Stromal cell of bone marrow (primary cell): ENCODE data around the gene PPL.
A peak's percentile ranks its signal among the peaks of the same experiment; 100 is the strongest.
"Not testable (repeated sequence)": the region's sequence is repeated elsewhere in the genome, so short reads cannot be mapped to it uniquely, and the experiment has no call there.

Experiments used
- DNase-seq: peaks from one replicate; pipeline ENCODE4 v3.0.0-alpha.2; 2012; ENCODE audit warnings: low read depth

Gene PPL

DNA sequence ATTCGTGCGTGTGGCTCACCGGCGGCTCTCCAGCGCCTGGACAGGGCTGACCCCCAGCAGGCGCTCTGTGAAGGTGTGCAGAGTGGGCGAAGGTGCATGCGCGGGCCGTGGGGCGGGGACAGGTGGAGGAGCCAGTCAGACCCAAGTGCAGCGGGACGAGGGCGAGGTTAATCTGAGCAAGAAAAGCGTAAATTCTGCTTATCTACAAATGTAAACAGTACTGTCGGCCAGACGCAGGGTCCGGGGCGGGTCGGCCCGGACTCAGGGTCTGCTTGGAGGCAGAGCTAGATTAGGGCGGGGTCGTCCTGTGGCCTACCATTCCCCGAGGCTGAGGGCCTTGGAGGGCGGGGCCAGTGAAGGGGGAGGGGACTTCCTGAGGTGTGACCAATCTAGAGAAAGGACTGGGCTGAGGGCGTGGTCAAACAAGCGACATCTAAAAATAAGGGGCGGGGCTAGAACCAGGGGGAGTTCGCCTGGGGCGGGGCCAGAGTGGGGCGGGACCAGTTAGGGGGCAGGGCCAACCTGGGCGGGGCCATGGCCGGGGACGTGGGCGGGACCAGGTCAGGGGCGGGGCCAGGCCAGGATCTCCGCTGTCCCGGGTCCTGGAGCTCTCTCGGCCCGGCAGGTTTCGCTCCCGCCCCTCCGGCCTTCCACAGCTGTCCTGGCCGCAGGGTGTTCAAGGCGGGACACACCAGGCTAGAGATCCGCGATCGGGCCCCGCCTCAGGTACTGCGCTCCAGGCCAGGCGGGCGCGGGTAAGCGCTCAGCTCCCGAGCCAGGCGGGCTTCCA lies 21.0 kb upstream of the PPL start, which contains the start of gene SEC14L5:
Gene SEC14L5, plus strand, starts transcription at position 611 of the 790 bp plus-strand sequence. CDS start 994 bp downstream, outside the sequence.
- peak; percentile 90 for DNase-seq

DNA sequence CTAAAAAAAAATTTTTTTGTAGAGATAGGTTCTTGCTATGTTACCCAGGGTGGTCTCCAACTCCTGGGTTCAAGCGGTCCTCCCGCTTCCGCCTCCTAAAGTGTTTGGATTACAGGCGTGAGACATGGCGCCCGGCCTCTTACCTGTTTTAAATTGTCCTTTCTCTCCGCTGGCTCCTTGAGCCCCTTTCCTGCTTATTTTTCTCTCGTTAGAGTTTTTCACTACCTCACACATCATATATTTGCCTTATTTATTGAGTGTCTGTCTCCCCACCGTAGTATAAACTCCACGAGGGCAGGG lies 20.4 kb upstream of the PPL start:
- no peak for DNase-seq

DNA sequence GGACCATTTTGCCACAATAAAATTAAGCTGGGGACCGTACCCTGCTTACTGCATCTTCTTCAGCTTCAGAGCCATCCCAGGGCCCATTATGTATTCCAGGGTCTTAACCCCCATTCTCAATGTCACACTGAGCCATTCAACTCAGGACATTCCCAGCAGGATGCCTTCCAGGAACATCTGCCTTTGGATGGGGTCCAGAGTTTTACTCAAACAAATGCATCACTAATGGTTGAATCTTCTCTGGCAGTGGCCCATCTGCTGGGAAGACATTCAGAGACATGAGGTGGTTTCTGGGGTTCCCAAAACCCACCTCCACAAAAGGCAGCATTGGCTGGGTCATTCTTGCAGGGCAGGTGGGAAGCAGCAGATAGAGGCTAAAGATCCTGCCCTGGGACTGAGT lies 17.8 kb upstream of the PPL start:
- DNase-seq: no peak

DNA sequence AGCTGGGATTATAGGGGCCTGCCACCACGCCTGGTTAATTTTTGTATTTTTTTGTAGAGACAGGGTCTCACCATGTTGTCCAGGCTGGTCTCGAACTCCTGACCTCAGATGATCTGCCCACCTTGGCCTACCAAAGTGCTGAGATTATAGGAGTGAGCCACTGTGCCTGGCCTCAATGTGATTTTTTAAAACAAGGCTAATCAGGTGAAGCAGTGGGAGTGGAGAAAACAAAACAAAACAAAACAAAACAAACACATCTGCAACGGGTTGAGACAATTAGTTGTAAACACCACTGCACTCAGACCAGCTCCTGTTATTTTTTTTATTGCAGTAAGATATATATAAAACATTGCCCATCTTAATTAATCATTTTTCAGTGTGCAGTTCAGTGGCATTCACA lies 14.6 kb upstream of the PPL start:
- DNase-seq: not testable (repeated sequence)

DNA sequence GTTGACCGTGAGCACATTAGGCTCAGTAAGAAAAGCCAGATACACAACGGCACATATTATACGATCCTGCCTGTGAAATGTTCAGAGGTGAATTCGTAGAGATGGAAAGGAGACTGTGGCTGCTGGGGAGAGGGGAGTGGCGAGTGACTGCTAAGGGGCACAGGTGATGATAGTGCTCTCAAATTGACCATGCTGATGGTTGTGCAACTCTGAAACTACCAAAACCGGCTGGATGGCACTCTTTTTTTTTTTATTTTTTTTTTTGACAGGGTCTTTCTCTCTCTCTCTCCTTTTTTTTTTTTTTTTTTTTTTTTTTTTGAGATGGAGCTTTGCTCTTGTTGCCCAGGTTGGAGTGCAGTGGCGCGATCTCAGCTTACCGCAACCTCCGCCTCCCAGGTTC lies 13.0 kb upstream of the PPL start:
- no peak for DNase-seq

DNA sequence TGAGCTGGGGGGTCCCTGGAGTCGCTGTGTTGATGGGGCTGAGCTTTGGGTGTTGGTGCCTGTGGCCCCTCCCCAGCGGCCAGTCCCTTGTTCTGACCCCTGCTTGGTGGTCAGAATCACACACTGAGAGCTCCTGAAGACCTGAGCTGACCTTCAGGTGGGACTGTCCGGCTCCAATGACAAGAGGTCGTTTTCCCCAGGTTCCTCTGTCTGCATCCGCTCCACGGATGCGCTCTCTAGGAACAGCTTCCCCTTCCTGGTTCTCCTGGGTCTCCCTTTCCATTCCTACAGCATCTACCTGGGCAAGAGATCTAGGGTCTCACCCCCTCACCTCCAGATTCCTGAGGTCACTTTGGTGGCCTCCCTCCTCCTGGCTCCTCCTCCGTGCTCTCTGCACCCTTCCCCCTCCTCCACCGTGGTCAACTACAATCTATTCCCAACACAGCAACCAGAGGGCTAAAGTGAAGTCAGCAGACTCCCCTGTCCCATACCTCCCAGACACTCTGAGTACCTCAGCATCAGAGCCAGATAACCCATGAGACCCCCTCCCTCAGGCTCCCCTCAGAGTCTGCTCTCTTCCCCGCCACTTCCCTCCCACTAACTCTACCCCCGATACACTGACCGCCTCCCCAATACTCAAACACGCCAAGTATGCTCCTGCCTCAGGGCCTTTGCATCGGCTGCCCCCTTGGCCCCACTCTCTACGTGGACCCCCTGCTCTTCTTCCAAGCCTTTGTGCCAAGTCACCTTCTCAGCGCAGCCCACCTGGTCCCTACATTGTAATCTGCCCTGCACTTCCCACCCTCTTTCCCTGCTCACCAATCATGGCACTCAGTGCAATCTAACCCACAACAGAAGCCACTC lies 12.2 kb upstream of the PPL start:
- DNase-seq: no peak

DNA sequence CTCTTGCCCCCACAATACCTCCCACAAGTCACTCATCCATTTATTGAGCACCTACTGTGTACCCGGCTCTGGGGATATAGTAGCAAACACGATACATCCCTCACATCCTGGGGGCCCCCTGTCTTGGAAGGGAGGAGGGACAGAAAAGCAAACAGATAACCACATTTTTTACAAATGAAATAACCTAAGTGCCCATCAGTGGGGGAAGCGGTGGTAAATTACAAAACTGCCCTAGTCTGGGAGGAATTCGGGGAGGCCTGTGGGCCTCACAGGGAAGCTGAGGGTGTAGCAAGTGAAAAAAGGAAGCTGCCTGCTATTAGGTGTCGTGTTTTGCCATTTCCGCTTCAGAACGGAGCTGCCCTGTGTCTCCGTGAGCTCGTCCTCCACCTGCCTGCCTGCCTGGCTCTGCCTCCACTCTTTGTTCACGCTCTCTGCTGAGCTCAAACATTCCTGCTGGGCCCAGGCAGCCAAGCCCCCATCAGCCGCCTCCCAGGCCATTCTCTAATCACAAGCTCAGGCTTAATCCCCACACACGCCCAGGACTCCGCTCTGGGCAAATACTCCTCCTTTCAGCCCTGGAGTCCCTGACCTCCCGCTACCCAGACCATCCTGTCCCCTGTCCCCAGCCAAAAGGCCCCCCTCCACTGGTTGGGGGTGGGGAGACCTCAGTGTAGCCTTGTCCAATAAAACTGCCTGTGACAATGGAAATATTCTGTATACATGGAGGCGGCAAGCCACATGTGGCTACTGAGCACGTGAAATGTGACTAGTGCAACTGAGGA lies 11.0 kb upstream of the PPL start:
- DNase-seq: no peak

DNA sequence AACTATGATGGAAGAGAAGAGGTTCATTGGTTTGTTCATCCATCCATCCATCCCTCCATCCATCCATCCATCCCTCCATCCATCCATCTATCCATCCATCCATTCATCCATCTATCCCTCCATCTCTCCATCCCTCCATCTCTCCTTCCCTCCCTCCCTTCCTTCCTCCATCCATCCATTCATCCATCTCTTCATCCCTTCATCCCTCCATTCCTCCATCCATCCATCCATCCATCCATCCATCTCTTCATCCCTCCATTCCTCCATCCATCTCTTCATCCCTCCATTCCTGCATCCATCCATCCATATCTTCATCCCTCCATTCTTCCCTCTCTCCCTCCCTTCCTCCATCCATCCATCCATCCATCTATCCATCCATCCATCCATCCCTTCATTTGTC lies 10.0 kb upstream of the PPL start:
- no peak for DNase-seq

DNA sequence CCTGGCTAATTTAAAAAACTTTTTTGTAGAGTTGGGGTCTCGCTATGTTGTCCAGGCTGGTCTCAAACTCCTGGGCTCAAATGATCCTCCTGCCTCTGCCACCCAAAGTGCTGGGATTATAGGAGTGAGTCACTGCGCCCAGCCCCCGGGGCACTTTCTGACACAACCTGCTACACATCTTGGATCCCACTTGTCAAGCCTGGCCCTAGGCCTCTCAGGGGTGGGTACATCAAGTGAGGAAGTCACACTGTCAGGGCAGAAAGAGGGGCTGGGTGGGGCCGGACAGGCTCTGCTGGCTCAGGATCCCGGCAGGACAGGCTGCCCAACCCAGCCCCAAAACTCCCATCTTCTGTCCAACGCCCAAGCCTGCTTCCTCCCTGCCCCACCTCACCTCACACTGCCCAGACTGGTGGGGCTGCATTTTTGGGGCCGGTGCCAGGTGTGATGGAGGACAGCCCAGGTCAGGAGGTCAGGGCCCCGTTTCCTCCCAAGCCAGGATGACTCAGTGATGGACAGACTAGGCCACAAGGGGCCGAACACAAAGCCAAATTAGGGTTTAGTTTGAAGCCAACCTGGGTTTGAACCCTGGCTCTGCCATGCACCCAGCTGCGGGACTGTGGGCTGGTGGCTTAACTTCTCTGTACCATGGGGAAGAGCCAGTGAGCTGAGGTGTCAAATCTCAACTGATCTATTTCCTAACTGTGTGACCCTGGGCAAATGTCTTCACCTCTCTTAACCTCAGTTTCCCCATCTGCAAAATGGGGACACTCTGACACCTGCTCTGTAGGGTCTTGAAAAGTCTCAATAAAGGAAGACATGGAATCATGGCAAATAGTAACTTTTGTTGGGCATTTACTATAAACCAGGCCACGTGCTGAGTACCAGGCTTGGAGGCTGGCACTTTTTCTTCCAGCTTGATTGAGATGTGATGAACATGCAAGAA lies 8.9 kb upstream of the PPL start:
- no peak for DNase-seq

DNA sequence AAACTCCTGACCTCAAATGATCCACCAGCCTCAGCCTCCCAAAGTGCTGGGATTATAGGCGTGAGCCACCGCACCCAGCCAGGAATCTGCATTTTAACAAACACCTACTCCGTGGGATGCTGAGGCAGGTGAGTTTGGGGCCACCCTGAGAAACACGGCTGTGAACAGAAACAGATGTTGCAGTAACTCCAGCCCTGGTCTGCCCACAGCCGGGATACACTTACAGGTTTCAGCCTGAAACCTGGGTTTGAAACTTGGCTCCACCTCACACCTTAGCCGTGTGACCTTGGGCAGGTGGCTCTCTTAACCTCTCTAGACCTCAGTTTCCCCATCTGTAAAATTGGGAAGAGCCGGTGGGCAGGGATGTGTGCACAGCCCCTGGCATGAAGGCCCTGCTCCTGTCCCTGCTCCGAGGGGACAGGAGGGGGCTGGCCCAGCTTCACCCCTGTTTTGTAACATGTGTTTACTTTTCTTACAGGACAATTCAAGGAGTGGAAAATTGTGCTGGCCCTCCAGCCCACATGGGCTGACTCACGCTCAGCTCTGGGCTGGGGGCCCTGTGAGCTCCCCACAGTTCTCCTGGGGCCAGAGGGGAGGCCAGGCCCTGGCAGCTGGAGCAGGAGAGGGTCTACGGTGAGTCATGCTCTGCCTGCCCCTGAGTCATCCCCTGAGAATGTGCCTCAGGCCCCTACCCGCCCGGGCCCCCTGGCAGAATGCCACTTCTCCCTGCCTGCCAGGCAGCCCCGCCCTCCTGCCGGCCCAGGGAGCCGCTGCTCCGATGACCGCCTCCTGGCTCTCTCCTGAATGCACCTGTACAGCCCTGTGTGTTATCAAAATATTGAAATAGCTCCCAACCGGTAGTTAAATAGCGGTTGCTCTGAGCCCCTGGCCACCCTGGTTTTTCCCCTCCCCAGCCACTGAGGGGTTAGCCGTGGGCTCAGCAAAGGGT lies 7.7 kb upstream of the PPL start:
- DNase-seq: peak; percentile 98

DNA sequence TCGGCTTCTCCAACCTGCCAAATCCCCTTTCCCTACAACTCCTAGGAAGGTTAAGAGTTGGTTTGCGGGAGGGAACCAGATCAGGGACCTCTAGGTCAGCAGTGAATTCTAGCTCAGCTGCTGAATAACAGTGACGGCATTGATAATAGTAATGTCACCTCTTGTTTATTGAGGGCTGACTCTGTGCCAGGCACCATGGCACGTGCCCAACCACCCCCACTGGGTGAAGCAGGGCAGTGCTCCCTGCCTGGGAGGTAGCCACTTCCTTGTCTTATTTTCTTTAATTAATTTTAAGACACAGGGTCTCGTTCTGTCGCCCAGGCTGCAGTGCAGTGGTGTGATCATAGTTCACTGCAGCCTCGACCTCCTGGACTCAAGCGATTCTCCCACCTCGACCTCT lies 5.5 kb upstream of the PPL start:
- DNase-seq: no peak

DNA sequence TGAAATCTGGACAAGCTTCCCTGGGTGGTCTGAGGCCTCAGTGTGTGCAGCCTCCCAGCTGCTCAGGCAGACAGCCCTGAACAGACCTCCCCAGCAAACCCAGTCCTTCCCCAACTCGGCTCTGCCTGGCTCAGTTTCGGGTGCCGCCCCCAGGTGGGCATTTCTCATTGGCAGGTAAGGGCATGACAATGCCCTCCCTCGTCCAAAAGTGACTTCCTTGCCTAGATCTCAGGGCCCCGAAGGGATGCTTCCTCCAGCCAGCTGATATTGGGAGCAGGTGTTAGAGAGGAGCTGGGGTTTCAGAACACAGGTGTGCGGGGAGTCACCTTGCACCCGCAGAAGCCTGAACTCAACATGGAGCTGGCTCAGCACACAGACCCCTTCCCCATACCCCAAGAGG lies 3.8 kb upstream of the PPL start:
- no peak for DNase-seq

DNA sequence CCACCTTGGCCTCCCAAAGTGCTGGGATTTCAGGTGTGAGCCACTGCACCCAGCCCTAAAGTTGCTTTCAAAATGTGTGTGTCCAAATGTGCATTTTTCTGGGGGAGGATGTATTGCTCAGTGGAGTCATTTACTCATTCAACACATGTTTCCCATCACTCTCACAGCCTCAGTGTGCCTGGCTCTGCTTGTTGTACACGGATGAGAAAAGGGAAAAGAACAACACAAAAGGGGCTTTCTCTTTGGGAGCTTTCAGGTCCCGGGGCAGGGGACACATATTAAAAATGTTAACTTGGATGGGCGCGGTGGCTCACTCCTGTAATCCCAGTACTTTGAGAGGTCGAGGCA lies 1.7 kb upstream of the PPL start:
- peak; percentile 28 for DNase-seq

DNA sequence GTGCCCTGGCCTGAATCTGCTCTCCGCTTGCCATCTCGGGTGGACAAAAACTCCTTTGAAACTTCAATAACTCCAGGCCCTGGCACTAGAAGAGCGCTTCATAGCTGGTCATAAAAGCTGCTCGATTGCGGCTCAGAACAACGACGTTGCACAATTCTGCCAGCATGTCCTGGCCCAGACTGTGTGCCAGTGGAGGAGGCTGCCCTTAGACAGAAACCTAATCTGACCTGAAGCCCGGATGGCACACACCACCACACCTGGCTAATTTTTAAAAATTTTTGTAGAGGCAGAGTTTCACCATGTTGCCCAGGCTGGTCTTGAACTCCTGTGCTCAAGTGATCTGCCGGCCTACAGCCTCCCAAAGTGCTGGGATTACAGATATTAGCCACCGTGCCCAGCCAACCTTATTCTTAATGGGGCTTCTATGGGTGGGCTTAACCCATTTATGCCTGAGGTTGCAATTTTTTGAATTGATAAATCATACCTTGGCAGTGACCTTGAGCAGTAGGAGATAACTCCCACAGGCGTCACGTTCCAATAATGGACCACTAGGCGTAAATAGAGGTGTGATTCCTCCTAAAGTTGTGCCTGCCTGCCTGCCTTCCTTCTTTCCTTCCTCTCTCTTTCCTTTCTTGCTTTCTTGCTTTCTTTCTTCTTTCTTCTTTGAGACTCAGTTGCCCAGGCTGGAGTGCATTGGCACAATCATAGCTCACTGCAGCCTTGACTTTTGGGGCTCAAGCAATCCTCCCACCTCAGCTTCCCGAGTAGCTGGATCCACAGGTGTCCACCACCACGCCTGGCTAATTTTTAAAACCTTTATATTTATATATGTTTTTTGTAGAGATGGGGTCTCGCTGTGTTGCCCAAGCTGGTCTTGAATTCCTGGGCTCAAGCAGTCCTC lies 1.1 kb upstream of the PPL start:
- DNase-seq: no peak

DNA sequence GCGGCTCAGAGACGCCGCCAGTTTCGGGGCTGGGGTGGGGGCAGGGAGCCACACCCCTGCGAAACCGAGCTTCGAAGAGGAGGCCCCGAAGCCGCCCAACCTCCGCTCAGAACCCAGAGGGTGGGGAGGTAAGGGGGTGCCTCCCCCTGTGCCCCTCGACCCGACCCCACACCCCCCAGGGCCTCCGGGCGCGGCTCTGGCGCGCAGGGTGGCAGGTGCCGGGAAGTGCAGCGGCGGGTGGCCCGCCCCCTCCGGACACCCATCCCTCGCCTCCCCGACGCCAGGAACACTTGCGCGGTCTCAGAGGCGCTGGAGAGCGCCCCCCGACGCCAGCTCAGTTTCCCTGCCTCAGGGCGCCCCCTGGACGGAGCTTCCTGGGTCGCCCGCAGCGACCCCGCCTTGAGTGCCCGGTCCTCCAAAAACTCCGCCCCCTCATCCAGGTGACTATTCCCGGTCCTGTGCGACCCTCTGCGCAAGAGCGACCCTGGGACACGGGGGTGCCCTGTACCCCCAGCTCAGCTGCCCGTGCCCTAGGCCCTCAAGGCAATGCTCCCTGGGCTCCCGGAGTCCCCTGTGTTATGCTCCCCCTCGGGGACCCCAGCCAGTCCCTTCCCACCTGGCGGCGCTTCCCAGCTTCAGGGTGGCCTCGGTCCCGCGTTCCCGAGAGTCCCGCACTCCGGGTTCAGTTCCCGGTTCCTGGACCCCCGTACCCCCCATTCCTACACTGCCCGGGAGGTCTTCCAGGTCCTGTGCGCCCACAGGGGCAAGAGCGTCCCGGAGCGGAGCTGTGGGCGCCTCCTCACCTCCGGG lies 562 bp downstream of the PPL start:
- DNase-seq: no peak

DNA sequence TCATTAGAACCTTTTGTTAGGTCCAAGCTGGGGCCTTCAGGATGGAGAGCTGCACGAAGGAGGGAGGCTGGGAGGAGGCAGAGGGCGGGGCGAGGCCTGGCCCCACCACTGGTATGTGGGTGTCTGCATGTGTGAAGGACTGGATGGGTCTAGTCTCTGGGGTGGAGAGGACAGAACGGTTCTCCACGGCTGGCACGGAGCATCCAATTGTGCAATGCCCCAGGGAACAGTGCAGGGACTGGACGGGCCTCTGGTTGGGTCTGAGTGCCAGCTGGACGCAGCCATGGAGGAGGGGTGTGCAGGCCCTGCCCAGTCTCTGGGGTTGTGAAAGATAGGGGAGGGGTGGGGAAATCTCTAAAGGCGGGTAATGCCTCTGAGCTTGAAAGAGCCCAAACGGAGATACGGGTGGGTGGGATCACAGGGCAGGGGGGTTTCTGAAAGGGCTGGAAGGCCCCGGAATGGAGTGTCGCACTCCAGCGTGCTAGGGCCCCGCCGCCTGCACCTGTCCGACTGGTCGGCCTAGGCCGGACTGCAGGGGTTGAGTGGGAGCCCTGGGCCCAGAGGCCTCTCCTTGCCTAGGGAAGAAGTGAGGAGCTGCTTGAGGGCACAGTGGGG lies 1.6 kb downstream of the PPL start:
- DNase-seq: peak; percentile 50

DNA sequence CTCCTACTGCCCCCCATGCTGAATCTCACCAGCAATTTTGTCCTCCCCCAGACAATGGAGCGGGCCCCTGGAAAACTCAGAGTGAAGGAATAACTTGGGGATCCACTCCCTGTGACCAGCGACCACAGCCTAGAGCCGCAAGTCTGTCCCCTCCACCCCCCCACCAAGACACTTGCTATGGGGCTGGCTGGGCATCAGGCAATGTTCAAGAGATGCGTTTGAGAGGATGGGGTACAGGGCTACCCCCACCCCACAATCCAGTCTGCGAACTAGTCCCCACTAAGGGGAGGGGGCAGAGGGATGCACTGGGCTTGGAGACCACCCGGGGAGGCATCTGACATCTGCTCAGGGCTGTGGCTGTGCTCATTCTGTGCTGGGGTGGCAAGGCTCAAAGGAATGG lies 2.4 kb downstream of the PPL start:
- no peak for DNase-seq

DNA sequence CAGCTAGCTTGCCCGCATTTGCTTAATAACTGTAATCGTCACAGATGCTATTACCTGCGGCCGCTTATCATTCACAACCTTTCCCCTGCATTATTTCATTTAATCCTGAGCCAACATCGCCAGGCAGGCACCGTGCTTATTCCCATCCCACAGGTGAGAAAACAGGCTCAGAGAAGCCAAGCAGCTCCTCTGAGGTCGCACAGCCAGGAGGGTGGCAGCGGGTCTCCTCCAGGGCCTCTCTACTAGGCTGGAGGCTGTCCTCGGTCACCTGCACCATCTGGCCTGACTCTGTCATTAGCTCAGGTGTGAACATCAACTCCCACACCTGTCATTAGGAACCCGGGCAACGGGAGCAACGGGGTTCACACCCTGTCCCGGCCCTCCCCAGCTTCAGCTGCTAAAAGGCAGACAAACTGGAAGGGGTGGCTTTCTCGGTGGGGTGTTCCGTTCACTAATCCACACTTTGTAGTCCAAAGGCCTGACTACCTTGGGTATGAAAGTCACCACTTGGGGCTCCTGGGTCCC lies 3.0 kb downstream of the PPL start:
- DNase-seq: no peak
